Activated T-helper 2 cell treated with anti-CD3 and anti-CD28 coated beads, Interferon-gamma antibody, Interleukin-2, Interleukin-4, amounts not matched to agents 10 μg/mL and 5 μg/mL and 100 μg/mL, durations not matched to agents 14 hours and 24 hours and 36 hours (primary cell): ENCODE data around the gene TMEM178B. TPM values are rescaled to one million over a fixed set of nuclear protein-coding genes. Genes with fewer than 3 reads are reported as not detected.

Experiments used
- DNase-seq: peaks from one replicate; pipeline ENCODE4 v3.0.0; 2021; ENCODE audit warnings: low spot score
- H3K27ac Mint-ChIP-seq: one replicate; pipeline ENCODE4 v1.8.0; 2021; ENCODE audit warnings: mixed read lengths
- H3K27me3 Mint-ChIP-seq: one replicate; pipeline ENCODE4 v1.8.0; 2021; ENCODE audit warnings: low read depth, mixed read lengths
- H3K36me3 Mint-ChIP-seq: one replicate; pipeline ENCODE4 v1.8.0; 2021; ENCODE audit warnings: low read depth, mixed read lengths
- H3K4me1 Mint-ChIP-seq: one replicate; pipeline ENCODE4 v1.8.0; 2021; ENCODE audit warnings: low read depth, mixed read lengths
- H3K4me3 Mint-ChIP-seq: one replicate; pipeline ENCODE4 v1.8.0; 2021; ENCODE audit warnings: low read depth, mild to moderate bottlenecking, moderate library complexity, mixed read lengths
- H3K9me3 Mint-ChIP-seq: one replicate; pipeline ENCODE4 v1.8.0; 2021; ENCODE audit warnings: mixed read lengths
- intact Hi-C: fragments of 100-400 bp; cut with micrococcal nuclease; formaldehyde crosslinking; loops from one replicate; pipeline ENCODE4 v1.15.1; 2023
- total RNA-seq: library from RNA; stranded (reverse); gene quantifications from 2 replicates; pipeline ENCODE4 v1.2.3, GENCODE V29; 2022

TMEM178B gene
- total RNA-seq, 1 donor from 2014 or later = 0.30 TPM

GRCh38 chr7:141128506-141128905 is 54.6 kb downstream of the TMEM178B start:
- no peaks in the 10 kb centered on the region for H3K9me3 Mint-ChIP-seq

GRCh38 chr7:141128931-141129330 is 55.1 kb downstream of the TMEM178B start:
- Mint-ChIP-seq H3K27me3 (peaks cover 14% of the 10 kb centered on the region), H3K9me3 (no peaks in the 10 kb centered on the region), H3K4me3 (no peak overlapping the region), H3K4me1 (no peaks in the 10 kb centered on the region), H3K27ac (no peak overlapping the region), H3K36me3 (no peaks in the 10 kb centered on the region)
- intact Hi-C loops = no loop called here
- no peak for DNase-seq

More at GRCh38 chr7:141128506-141128905, 54.6 kb downstream of the TMEM178B start:
- H3K27ac Mint-ChIP-seq = no peak overlapping the region
- H3K4me1 Mint-ChIP-seq = no peaks in the 10 kb centered on the region
- peaks cover 14% of the 10 kb centered on the region for H3K27me3 Mint-ChIP-seq
- no peaks in the 10 kb centered on the region for H3K36me3 Mint-ChIP-seq
- no peak overlapping the region for H3K4me3 Mint-ChIP-seq
- intact Hi-C loops = no loop called here
- DNase-seq = no peak

GRCh38 chr7:141132671-141133070 is 58.8 kb downstream of the TMEM178B start:
- no peak overlapping the region for H3K4me3 Mint-ChIP-seq
- intact Hi-C loops = no loop called here
- no peaks in the 10 kb centered on the region for H3K36me3 Mint-ChIP-seq
- no peaks in the 10 kb centered on the region for H3K4me1 Mint-ChIP-seq
- no peaks in the 10 kb centered on the region for H3K9me3 Mint-ChIP-seq
- DNase-seq = no peak
- H3K27me3 Mint-ChIP-seq = peaks cover 16% of the 10 kb centered on the region
- H3K27ac Mint-ChIP-seq = no peak overlapping the region

- intact Hi-C loops = no loop called here
- Mint-ChIP-seq H3K27me3 (peaks cover 16% of the 10 kb centered on the region), H3K36me3 (no peaks in the 10 kb centered on the region), H3K4me1 (no peaks in the 10 kb centered on the region), H3K4me3 (no peak overlapping the region), H3K9me3 (no peaks in the 10 kb centered on the region), H3K27ac (no peak overlapping the region)
- DNase-seq = no peak
These were observed 59.8 kb downstream of the TMEM178B start for GRCh38 chr7:141133646-141134045.

- intact Hi-C loops = no loop called here
- no peak overlapping the region for H3K4me3 Mint-ChIP-seq
- no peak for DNase-seq
- no peaks in the 10 kb centered on the region for H3K36me3 Mint-ChIP-seq
- H3K27me3 Mint-ChIP-seq = no peaks in the 10 kb centered on the region
- no peaks in the 10 kb centered on the region for H3K9me3 Mint-ChIP-seq
- no peaks in the 10 kb centered on the region for H3K4me1 Mint-ChIP-seq
- no peak overlapping the region for H3K27ac Mint-ChIP-seq
These were observed 68.2 kb downstream of the TMEM178B start for GRCh38 chr7:141142058-141142457.

- Mint-ChIP-seq H3K27me3 (no peaks in the 10 kb centered on the region), H3K36me3 (no peaks in the 10 kb centered on the region), H3K4me3 (no peak overlapping the region), H3K9me3 (no peaks in the 10 kb centered on the region), H3K27ac (no peak overlapping the region), H3K4me1 (no peaks in the 10 kb centered on the region)
- intact Hi-C loops = no loop called here
- no peak for DNase-seq
These were observed 71.2 kb downstream of the TMEM178B start for GRCh38 chr7:141144921-141145629.

- DNase-seq = no peak
- Mint-ChIP-seq H3K4me1 (no peaks in the 10 kb centered on the region), H3K9me3 (no peaks in the 10 kb centered on the region), H3K4me3 (no peak overlapping the region), H3K27ac (no peak overlapping the region), H3K36me3 (no peaks in the 10 kb centered on the region), H3K27me3 (no peaks in the 10 kb centered on the region)
- intact Hi-C loops = no loop called here
These were observed 71.7 kb downstream of the TMEM178B start for GRCh38 chr7:141145630-141145982.

- intact Hi-C loops = no loop called here
- Mint-ChIP-seq H3K4me3 (no peak overlapping the region), H3K4me1 (no peaks in the 10 kb centered on the region), H3K27me3 (no peaks in the 10 kb centered on the region), H3K27ac (no peak overlapping the region), H3K9me3 (no peaks in the 10 kb centered on the region), H3K36me3 (no peaks in the 10 kb centered on the region)
- DNase-seq = no peak
These were observed 73.6 kb downstream of the TMEM178B start for GRCh38 chr7:141147482-141147881.

- no peaks in the 10 kb centered on the region for H3K36me3 Mint-ChIP-seq
- intact Hi-C loops = no loop called here
- DNase-seq = no peak
- no peaks in the 10 kb centered on the region for H3K9me3 Mint-ChIP-seq
- no peaks in the 10 kb centered on the region for H3K27me3 Mint-ChIP-seq
- no peak overlapping the region for H3K4me3 Mint-ChIP-seq
- no peak overlapping the region for H3K27ac Mint-ChIP-seq
- no peaks in the 10 kb centered on the region for H3K4me1 Mint-ChIP-seq
These were observed 76.6 kb downstream of the TMEM178B start for GRCh38 chr7:141150465-141150864.

- no peaks in the 10 kb centered on the region for H3K27me3 Mint-ChIP-seq
- intact Hi-C loops = no loop called here
- H3K27ac Mint-ChIP-seq = no peak overlapping the region
- H3K9me3 Mint-ChIP-seq = no peaks in the 10 kb centered on the region
- no peak overlapping the region for H3K4me3 Mint-ChIP-seq
- H3K36me3 Mint-ChIP-seq = no peaks in the 10 kb centered on the region
- H3K4me1 Mint-ChIP-seq = no peaks in the 10 kb centered on the region
- DNase-seq = no peak
These were observed 77.9 kb downstream of the TMEM178B start for GRCh38 chr7:141151746-141152145.

GRCh38 chr7:141153231-141153630 is 79.4 kb downstream of the TMEM178B start:
- Mint-ChIP-seq H3K9me3 (no peaks in the 10 kb centered on the region), H3K27me3 (no peaks in the 10 kb centered on the region), H3K4me3 (no peak overlapping the region), H3K27ac (no peak overlapping the region), H3K36me3 (no peaks in the 10 kb centered on the region), H3K4me1 (no peaks in the 10 kb centered on the region)
- intact Hi-C loops = no loop called here
- no peak for DNase-seq

GRCh38 chr7:141154131-141154732 is 80.4 kb downstream of the TMEM178B start:
- H3K27me3 Mint-ChIP-seq = no peaks in the 10 kb centered on the region
- DNase-seq = no peak
- H3K4me3 Mint-ChIP-seq = no peak overlapping the region
- peaks cover 2% of the 10 kb centered on the region for H3K4me1 Mint-ChIP-seq
- H3K9me3 Mint-ChIP-seq = no peaks in the 10 kb centered on the region
- intact Hi-C loops = no loop called here
- H3K36me3 Mint-ChIP-seq = no peaks in the 10 kb centered on the region
- no peak overlapping the region for H3K27ac Mint-ChIP-seq

GRCh38 chr7:141156407-141156806 is 82.5 kb downstream of the TMEM178B start:
- intact Hi-C loops = no loop called here
- no peaks in the 10 kb centered on the region for H3K27me3 Mint-ChIP-seq
- no peaks in the 10 kb centered on the region for H3K36me3 Mint-ChIP-seq
- no peak overlapping the region for H3K27ac Mint-ChIP-seq
- H3K4me3 Mint-ChIP-seq = no peak overlapping the region
- no peaks in the 10 kb centered on the region for H3K9me3 Mint-ChIP-seq
- H3K4me1 Mint-ChIP-seq = peaks cover 2% of the 10 kb centered on the region
- DNase-seq = no peak
